ENCODE results near the gene DISC1.

The DISC1 gene

DNA sequence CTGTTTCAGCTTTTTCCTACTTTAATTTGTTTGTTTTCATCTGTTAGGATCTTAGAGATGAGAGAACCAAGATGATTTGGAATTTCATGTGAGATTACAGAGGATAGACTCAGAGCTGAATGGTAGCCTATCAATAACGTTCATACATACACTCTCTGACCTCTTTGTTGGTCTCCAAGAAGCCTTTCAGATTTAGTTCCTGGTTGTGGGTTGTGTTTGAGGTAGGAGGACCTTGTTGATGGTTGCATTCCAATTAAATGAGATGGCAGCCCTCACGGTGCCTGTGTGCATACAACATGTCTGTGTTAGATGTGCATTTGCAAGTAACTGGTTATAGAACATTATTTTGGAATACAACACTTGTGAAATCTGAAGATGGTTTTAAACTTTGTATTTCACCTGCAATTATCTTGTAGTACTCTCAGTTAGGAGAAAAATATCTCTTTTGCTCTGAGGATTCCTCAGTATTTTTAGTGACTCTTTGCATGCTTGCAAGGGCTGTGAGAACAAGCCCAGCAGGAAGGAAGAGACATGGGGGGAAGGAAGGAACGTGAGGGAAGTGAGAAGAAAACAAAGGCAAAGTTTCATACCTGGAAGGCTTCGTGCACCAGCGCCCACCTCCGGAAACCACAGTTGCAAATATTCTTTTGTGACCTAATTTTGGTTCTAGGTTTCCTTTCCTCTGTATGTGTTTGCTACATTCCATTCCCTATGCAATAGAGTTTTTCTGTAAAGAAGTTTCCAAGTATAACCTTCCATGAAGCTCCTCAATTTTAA lies 291.8 kb downstream of the DISC1 start:
- DNase-seq: no peak

DNA sequence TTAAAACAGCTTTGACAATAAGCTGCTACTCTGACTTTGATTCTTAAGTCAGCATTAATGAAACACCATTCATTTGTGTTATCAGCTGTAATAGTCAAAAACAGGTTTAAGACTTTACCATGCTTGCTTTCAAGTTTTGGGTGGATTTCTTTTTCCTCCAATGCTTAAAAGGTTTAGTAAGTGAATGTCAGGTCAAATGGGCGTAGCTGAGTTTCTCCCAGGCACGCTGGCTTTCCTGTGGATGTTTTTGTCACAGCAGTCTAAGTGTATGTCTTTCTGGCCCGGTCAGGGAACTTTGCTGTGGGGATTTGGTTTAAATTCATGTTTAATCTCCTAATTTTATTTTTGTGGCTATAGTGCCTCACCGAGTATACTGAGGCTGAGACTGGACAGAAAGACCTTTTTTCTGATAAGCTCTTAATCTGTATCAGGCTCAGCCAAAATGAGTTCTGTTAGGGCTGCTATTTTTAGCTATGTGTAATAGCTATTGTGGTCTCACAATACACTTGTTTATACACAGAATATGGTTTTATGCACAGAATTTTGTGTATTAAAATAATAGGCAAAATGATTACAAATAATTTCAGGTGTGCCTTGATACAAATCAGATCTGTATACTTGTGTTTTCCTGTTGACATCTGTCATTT lies 292.8 kb downstream of the DISC1 start:
- DNase-seq: no peak

GRCh38 chr1:231919886-231920285 lies 293.3 kb downstream of the DISC1 start:
- no peak for DNase-seq

DNA sequence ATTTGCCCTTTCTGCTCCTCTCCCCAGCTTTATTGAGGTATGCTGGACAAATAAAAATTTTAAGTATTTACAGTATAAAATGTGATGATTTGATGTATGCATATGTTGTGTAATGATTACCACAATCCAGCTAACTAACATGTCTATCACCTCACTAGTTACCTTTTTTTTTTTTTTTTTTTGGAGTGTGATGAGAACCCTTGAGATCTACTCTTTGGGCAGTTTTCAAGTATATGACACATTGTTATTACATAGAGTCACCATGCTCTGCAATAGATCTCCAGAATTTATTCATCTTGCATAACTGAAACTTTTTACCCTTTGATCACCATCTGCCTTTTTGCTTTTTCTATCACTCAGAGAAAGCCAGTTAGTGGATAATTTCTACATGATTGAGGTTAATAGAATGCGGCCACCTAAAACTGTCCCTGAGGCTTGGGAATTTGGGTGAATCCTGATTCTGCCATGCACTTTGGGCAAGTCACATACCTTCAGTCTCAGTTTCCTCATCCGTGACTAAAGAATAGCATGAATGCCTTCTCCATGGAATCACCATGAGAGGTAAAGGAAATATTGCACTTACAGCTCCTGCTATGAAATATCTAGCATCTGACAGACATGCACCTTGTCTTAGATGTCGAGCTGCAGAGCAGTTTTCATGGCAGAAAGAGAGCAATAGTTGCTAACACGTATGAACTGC lies 295.2 kb downstream of the DISC1 start:
- no peak for DNase-seq

DNA sequence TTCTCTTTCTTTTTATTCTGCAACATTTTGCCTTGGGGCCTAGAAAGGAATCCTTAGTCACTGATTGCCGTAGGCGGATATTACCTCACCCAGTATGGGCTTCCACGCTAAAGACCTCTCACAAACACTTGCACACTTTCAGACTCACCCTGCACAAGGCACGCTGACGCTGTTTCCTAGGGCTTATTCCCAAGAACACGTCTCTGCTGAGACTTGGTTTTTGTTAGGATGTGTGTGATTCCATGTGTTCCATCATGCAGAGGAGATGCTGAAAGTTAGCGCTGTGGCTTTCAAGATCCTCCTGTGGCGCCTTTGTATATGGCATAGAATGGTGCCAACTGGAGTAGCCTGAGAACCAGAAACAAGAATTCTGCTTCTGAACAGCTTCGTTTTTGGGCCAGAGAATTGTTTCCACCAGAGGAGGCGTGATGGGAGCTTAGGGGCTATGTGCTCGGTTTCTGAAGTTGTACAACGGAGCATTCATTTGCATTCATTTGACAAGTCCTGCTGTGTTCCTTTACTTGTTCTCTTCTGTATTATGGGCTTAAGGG lies 297.0 kb downstream of the DISC1 start:
- DNase-seq: no peak

- DNase-seq: no peak
Observed at GRCh38 chr1:231924180-231924579, 297.6 kb downstream of the DISC1 start.

- no peak for DNase-seq
Observed at GRCh38 chr1:231925864-231926263, 299.3 kb downstream of the DISC1 start.

GRCh38 chr1:231926340-231926739 lies 299.8 kb downstream of the DISC1 start:
- DNase-seq: no peak

DNA sequence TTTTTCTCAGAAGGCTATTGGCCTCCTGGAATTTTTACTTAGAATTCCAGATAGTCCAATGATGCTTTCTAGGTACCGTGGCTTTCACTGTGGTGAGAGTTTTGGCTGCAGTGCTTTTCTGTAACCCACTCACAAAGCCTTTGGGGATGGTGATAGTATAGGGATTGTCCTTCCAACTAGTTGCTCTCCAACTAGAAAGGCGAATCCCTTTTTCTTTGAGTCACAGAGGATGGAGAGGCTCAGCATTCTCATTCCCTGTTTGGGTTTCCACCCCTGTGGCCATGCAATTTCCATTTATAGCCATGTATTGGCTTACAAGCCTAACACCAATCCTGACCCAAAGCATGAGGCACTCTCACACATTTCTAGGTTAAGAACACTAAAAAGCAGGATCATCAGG lies 300.3 kb downstream of the DISC1 start:
- no peak for DNase-seq

- no peak for DNase-seq
Observed at GRCh38 chr1:231927431-231927830, 300.8 kb downstream of the DISC1 start.

DNA sequence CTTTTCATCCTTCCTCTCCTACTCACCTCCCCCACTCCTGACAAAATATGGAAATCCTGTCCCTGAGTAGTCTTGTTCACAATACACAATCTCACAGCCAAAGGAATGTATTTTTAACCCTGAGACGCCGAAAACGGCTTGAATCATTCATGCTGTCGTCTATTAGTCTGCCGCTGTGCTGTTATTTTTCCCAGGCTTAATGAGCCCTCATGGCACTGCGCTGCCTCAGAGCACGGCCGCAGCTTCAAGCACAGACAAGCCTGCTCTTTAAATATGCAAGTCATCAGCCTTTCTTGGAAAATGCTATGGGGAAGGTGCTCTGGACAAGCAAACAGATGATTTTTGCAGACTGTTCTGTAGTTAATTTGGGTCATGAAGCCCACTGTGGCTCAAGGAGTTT lies 302.7 kb downstream of the DISC1 start:
- DNase-seq: no peak

DNA sequence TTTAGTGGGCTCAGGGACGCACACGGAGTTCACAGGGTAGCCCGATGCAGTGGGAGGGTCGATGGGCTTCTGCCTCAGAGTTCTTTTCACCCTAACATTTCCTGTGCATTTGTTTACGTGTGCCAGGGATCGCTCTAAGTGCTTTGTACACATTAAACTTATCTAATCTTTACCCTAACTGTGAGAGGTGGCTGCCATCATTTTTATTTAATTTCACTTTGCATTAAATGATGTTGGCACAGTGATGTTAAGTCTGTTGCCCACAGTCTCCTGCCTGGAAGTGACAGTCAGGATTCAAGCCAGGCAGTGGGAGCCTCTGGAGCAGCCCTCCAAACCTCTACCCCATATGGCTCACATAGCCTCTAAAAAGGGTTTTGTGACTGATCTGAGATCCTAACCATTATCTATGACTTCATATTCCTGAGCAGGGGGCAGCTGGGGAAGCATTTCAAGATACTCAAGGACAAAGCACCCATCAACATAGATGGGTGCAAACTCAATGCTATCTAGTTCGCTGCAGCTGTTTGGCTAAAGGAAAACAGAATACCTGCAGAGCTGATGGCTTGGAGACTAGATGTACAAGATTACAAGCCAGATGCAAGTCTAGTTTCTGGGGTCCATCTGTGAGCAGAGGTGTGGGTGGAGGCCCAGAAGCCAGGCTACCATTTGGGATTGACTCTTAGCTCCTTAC lies 303.8 kb downstream of the DISC1 start:
- DNase-seq: no peak

- DNase-seq: no peak
Observed at GRCh38 chr1:231931146-231931545, 304.6 kb downstream of the DISC1 start.

DNA sequence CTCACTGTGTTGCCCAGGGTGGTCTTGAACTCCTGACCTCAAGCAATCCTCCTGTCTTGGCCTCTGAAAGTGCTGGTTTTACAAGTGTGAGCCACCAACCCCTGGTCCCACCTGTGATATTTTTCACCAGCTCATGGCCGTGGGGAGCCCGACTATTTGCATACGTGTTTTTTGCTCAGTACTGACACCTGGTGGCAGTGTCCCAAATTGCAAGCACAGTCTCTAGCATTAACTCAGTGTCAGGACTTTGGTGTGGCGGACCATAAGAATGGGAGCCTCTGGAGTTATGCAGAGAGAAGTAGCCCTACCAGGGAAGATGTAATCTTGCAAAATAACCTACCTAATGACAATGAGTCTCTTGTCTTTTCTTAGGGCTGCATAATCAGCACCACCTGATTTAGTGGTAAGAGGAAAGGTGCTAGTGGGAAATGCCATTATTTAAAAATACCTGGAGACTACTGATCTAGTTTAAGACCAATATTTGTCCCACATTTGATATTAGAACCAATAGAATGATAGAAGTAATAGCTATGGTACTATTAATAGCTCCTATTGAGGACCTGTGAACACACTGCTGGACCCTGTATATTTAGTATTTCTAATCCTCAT lies 305.4 kb downstream of the DISC1 start:
- no peak for DNase-seq

DNA sequence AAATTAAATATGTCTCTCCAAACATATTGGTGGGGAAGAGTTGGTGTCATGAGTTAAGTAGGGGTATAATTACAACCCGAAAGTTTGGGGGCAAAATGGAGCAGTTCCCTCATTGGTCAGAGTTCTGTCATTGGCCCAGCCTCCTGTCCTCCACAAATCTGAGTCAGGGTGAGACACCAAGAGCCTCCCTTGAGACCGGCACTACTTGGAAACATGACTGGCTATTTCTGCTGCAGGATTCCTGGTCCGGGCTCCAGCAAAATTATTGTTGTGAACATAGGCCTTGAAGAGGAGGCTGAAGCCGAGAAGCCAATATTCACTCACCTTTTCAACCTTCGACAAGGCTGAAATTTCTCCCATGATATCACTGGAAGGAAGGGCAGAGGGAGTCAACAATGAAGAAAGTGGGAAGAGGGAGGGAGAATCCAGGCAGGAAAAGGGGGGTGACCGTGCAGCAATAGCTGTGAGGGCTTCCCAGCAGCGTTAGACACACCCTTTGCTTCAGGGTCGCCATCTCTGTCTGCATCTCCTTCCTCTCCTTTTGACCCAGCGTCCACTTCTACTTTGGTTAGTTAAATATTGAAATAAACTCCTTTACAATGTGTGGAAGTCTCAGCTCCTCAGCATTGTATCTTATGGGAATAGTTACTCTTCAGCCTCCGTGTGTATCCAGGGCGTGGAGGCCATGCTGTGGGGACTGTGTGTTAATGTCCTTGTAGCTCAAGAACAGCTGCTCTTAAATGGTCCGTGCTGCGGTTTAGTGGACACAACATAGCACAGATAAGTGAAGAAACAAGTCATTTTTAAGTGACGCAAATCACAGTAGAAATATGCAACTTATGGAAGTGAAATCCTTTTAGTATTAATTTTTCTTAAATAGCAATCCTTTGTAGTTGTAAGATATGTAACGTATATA lies 307.4 kb downstream of the DISC1 start:
- no peak for DNase-seq

DNA sequence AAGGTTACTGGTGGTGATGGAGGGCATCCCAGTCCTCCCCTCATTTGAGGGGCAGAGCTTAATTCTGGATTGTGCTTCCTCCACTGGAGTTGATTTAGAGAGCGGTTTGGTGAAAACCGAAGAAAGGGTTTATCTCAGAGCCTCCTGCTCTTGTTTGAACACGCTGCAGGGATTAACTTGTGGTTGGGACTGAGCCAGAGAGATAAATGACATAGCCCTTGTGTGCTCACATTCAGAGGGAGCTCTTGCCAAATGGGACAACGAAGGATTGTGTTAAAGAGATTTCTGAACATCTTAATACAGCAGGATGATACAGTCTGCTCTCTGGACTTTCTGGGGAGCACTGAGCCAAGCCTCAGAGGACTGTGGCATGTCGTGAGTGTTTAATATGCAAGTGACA lies 308.2 kb downstream of the DISC1 start:
- no peak for DNase-seq

GRCh38 chr1:231935856-231936255 lies 309.3 kb downstream of the DISC1 start:
- DNase-seq: no peak

DNA sequence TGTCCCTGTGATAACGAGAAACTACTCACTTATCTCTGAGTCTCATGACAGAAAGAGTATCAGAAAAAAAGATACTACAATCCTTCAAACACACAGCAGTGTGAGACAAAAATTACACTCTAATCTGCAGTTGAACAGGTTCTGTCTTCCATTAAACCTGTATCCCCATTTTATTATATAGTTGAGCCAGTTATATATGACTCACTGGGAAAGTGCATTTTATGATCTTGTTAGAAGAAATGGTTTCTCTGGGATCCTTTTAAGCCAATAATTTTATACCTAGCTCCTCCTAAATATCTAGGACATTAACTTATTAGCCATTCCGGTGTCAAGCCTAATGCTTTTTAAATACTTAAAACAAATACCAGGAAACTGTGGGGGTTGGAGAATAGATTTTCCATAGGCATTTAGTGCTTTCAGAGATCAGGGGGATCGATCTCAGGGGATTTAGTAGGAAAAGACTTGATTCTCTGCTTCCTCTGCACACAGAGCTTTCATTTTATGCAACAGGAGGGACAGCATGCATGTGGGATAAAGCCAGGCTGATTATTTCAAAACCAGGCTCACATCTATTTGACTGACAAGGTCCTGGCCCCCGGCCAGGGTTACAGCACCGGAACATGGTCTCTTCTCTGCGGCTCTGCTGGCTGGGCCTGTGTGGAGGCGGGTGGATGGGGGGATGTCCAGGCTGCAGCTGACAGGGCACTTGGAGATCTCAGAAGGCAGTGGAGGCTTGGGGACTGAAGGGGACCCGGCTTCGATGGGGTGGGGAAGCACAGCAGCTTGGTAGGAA lies 310.6 kb downstream of the DISC1 start:
- DNase-seq: no peak

DNA sequence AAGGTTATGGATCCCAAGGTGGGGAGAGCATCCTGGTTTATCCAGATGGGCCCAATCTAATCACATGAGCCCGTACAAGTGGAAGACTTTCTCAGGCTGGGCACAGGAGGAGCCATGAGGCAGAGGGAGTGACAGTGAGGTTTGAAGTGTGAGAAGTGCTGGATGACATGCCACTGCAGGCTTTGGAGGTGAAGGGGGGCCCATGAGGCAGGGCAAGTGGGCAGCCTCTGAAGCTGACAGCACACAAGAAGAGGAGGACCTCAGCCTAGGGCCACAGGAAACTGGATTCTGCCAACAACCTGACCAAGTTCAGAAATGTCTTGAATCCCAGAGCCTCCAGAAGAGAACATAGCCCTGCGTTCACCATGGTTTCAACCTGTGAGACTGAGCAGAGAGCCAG lies 311.6 kb downstream of the DISC1 start:
- DNase-seq: no peak

GRCh38 chr1:231938711-231939110 lies 312.1 kb downstream of the DISC1 start:
- no peak for DNase-seq

- no peak for DNase-seq
Observed at GRCh38 chr1:231939118-231939517, 312.5 kb downstream of the DISC1 start.
